ENCODE measurements around the gene YBX2.
A peak's percentile ranks its signal among the peaks of the same experiment; 100 is the strongest.

YBX2 gene

DNA sequence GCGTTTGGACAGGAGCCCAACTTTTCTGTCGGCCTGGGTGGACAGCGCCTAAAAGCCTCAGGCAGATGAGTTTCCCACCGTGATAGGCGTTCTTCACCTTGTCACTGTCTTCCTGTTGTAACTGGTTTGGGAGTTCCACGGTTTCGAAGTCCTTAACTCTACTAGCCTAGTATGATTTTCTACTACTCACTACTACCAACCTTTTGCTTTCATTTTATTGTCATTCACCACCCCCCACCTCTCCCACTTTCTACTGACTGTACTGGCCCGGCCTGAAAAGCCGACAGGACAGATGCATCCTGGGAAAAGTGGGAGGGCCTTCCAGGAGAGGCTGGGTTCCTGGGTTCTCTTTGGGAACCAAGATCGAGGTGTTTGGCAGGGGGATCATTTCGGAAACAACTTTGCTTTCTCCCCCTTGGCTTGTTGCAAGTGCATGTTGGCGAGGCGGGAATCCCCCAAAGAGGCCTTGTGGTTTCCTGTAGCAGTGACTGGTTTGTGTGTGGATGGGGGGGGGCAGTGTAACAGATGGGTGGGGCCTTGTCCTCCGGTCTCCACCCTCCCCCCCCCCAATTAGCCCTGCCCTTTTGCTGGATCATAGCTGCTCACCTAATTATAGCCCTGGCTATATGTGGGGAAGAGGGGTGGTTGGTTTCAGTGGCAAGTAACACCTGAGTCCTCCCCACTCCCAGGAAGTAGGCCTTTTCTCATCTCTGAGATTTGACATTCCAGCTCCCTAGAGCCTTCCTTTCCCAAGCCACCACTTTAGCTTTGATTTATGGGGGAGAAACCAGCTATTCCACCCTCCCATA, 14.4 kb upstream of the YBX2 start:
- H3K27ac ChIP-seq, result peak overlapping the region; percentile 98
- no peaks in the 10 kb centered on the region for H3K9me3 ChIP-seq
- H3K36me3 ChIP-seq, result peaks cover 36% of the 10 kb centered on the region
- H3K27me3 ChIP-seq, result no peaks in the 10 kb centered on the region
- peak overlapping the region; percentile 75 to 82 for H3K4me3 ChIP-seq (ENCODE audit: low read depth in 1 of 2, low read length in 1 of 2)
- H3K4me1 ChIP-seq (ENCODE audit: control insufficient read depth in 1 of 2, insufficient read depth in 1 of 2, low read depth in 1 of 2, low read length in 1 of 2), result peaks cover 31 to 36% of the 10 kb centered on the region in 2 experiments
- TF ChIP-seq, protein P1, sequence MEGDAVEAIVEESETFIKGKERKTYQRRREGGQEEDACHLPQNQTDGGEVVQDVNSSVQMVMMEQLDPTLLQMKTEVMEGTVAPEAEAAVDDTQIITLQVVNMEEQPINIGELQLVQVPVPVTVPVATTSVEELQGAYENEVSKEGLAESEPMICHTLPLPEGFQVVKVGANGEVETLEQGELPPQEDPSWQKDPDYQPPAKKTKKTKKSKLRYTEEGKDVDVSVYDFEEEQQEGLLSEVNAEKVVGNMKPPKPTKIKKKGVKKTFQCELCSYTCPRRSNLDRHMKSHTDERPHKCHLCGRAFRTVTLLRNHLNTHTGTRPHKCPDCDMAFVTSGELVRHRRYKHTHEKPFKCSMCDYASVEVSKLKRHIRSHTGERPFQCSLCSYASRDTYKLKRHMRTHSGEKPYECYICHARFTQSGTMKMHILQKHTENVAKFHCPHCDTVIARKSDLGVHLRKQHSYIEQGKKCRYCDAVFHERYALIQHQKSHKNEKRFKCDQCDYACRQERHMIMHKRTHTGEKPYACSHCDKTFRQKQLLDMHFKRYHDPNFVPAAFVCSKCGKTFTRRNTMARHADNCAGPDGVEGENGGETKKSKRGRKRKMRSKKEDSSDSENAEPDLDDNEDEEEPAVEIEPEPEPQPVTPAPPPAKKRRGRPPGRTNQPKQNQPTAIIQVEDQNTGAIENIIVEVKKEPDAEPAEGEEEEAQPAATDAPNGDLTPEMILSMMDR (IDR thresholded peaks at IDR 0.05), result no peak

DNA sequence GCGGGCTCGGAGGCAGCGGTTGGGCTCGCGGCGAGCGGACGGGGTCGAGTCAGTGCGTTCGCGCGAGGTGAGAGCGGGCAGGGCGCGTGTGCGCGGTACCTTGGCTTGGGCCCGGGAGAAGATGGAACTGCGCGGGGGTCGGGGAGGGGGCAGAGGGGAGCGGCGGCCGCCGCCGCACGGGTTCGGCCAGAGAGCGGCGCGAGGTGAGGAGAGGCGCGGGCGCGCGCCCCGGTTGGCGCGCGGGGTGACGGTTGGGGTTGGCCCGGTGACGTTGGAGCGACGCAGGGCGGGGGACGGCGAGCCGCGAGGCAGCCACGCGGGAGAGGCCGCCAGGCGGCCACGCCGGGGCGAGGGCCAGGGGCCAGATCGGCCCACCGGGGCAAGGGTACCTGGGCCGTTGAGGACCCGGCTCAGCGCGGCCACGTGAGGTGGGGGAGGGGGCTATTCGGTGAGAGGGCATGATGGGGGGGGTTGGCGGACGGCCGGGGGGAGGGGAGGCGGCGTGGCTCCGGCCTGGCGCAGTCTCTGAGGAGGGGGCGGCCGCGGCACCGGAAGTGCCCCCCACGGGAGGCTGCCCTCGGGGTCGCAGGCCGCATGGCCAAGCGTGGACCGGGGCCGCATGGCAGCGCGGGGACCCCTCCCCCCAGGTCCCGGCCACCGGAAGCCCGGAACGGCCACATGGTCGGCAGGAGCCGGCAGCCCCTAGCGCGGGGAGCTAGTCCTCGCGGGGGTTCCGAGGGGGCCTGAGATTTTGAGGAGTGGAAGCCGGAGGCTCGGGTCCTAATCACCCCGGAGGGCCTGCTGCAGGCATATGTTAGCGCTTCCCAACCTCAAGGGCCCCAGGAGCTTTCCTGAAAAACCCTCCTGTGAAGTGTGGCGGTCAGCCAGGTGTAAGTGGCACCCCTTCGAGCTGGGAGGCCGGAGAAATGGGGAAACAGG, 13.5 kb upstream of the YBX2 start:
- TF ChIP-seq, protein P1 (IDR thresholded peaks at IDR 0.05), result no peak
- H3K9me3 ChIP-seq, result no peaks in the 10 kb centered on the region
- peak overlapping the region; percentile 75 to 82 for H3K4me3 ChIP-seq (ENCODE audit: low read depth in 1 of 2, low read length in 1 of 2)
- peak overlapping the region; percentile 98 for H3K27ac ChIP-seq
- H3K4me1 ChIP-seq (ENCODE audit: control insufficient read depth in 1 of 2, insufficient read depth in 1 of 2, low read depth in 1 of 2, low read length in 1 of 2), result peaks cover 30 to 32% of the 10 kb centered on the region in 2 experiments
- no peaks in the 10 kb centered on the region for H3K27me3 ChIP-seq
- peaks cover 28% of the 10 kb centered on the region for H3K36me3 ChIP-seq

DNA sequence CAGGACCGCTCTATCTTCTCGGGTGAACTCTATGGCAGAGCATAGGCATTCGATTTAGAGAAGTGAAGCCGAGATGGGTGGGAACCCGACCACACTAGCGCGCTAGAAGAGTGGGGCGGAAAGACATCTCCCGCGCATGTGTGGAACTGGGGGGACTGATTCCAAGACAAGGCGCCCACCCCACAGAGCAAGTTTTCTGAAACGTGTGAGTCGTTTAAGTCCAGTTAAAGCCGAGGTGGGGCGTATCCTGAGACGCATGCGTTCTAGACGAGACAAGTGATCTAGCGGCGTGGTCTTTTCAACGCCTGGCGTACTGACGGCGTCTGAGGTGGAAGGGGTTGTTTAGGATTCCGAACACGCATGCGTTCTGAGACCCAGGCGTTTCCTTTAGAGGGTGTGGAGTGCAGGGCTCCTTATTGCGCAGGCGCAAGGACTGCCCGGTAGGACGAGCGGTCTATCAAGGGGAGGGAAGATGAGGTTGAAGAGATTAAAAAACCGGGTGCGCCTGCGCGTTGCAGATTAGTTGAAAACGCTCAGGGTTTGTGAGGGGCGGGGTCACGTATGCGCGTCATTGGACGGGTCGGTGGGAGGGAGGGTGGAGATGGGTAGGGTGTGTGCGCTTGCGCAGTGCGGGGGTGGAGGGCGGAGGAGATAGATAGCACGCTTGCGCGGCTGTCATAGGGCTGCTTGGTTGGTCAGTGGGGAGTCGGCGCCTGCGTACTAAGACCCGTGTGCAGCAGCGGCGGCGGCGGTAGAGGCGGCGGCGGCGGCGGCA, 12.7 kb upstream of the YBX2 start, which contains the start of gene EIF5A:
EIF5A (plus strand) TSS at position 718 of the 775 bp plus-strand sequence. CDS start 2,008 bp downstream, outside the sequence.
- no peaks in the 10 kb centered on the region for H3K27me3 ChIP-seq
- H3K36me3 ChIP-seq, result peaks cover 19% of the 10 kb centered on the region
- TF ChIP-seq, protein P1 (IDR thresholded peaks at IDR 0.05), result no peak

DNA sequence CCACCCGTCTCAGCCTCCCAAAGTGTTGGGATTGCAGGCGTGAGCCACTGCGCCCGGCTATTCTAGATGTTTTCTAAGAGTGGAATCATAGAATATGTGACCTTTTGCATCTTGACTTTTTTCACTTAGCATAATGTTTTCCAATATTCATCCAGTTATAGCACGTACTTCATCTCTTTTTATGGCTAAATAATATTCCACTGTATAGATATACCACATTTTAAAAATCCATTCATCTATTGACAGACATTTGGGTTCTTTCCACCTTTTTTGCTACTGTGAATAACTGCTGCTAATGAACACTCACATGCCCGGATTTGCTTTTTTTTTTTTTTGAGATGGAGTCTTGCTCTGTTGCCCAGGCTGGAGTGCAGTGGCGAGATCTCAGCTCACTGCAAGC, 9.7 kb upstream of the YBX2 start:
- Histone ChIP-seq H3K9me3 (no peaks in the 10 kb centered on the region), H3K4me1 (ENCODE audit: control insufficient read depth in 1 of 2, insufficient read depth in 1 of 2, low read depth in 1 of 2, low read length in 1 of 2) (peaks cover 23% of the 10 kb centered on the region in 2 experiments), H3K27me3 (peaks cover 14% of the 10 kb centered on the region), H3K36me3 (no peaks in the 10 kb centered on the region), H3K4me3 (ENCODE audit: low read depth in 1 of 2, low read length in 1 of 2) (no peak overlapping the region), H3K27ac (no peak overlapping the region)
- TF ChIP-seq, protein P1 (IDR thresholded peaks at IDR 0.05), result no peak

More for the DNA sequence above, 12.7 kb upstream of the YBX2 start, which contains the start of gene EIF5A:
- Histone ChIP-seq H3K4me1 (ENCODE audit: control insufficient read depth in 1 of 2, insufficient read depth in 1 of 2, low read depth in 1 of 2, low read length in 1 of 2) (peaks cover 30 to 32% of the 10 kb centered on the region in 2 experiments), H3K27ac (peak within 1 kb of the TSS; percentile 98), H3K9me3 (no peaks in the 10 kb centered on the region), H3K4me3 (ENCODE audit: low read depth in 1 of 2, low read length in 1 of 2) (peak within 1 kb of the TSS; percentile 75 to 82)
